Adipose tissue (tissue), 3 donors: Measurements from ENCODE around the gene HS3ST5. TPM values are rescaled to one million over a fixed set of nuclear protein-coding genes. Genes with fewer than 3 reads are reported as not detected.

Source experiments
- H3K27ac ChIP-seq: one replicate; pipeline ENCODE4 v1.5.1; 2013; ENCODE audit warnings: low read depth, low read length
- WGBS, 3 donors: extraction: QIAGEN DNeasy Blood & Tissue Kit; methylation state at CpG; one replicate each; pipeline ENCODE4 v1.1.7; 2013; 5-methylcytosine and 5-hydroxymethylcytosine counted together
- polyA plus RNA-seq, 3 donors: library from polyadenylated mRNA; stranded (reverse); fragments of 200-250 nt; gene quantifications; one replicate each; pipeline ENCODE4 v1.2.3, GENCODE V29; 2013
- donor health status: healthy with polysubstance abuse.
- donor health status: Bipolar disorder and iron deficiency.
- donor health status: healthy.

The HS3ST5 gene
- polyA plus RNA-seq, 3 donors, result 0.07 TPM; not detected in 2

- no peak overlapping the region for H3K27ac ChIP-seq
- WGBS, 3 donors, result 44 to 66% (median 51%) methylated on average over 5 of the region's 5 CpGs
These were observed 202.4 kb downstream of the HS3ST5 start for GRCh38 chr6:114140416-114140815.

DNA sequence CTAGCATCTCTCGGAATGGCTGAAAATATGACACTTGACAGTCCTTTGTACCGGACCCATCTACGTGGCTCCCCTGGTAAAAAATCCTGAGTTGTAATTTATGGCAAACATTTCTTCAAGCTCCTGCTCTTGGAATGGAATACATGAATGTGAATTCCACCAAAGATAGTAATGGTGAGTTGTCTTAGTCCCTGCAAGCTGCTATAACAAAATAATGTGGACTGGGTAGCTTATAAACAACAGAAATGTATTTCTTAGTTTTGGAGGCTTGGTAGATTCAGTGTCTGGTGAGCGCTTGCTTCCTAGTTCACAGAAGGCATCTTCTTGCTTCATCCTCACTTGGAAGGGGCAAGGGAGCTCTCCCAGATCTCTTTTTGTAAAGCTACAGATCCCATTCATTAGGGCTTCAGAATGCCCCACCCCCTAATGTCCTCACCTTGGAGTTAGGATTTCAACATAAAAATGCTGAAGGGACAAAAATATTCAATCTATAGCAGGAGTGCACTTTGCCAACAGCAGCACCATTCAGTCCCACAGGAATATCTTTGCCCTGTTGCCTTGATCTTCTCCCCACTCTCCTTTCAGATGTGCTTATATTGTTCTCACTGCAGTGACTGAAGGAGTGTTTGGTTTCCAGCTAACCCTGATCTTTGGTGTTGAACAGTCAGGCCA is 204.1 kb downstream of the HS3ST5 start:
- H3K27ac ChIP-seq, result no peak overlapping the region
- 93 to 98% (median 96%) methylated on average over 4 of the region's 4 CpGs for WGBS, 3 donors

- H3K27ac ChIP-seq, result no peak overlapping the region
- WGBS, 3 donors, result 58 to 71% (median 67%) methylated on average over 5 of the region's 5 CpGs
These were observed 207.4 kb downstream of the HS3ST5 start for GRCh38 chr6:114135363-114135971.

DNA sequence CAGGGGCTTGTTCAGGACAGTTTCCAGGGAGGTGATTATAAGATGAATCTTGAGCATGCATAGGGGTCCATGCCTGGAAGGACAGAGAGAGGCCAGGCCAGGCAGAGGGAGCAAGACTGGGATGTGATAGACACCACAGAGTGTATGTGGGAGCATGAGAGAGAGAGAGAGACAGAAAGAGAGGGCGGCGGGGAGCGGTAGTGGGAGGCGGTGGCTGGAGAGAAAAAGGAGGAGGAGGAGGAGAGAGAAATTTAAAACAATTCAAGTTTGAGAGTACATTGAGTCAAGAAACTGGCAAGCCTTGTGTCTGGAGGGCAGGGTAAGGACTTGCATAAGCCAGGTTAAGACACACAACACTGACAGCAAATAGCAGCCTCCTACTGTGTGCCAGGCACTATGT is 209.0 kb downstream of the HS3ST5 start:
- no peak overlapping the region for H3K27ac ChIP-seq
- 83 to 95% (median 93%) methylated on average over 4 of the region's 4 CpGs for WGBS, 3 donors

DNA sequence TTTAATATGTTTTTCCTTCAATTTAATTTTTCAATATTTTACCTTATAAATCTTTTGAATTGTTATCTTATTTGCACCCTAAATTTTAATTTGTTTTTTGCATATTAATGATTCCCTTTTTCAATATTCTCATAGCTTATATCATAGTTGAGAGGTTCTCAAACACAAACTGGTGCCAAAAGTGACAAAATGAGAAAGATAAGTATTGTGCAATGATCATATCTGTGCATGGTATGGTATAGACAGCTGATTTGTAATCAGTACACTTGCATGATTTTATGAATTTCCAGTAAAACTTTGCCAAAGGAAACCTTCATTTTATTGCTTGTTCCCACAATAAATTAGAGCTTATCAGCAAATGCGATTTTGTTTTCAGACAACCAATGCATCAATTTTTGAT is 210.9 kb downstream of the HS3ST5 start:
- 31 to 80% (median 70%) methylated on average over 1 of the region's 1 CpG for WGBS, 3 donors
- no peak overlapping the region for H3K27ac ChIP-seq

DNA sequence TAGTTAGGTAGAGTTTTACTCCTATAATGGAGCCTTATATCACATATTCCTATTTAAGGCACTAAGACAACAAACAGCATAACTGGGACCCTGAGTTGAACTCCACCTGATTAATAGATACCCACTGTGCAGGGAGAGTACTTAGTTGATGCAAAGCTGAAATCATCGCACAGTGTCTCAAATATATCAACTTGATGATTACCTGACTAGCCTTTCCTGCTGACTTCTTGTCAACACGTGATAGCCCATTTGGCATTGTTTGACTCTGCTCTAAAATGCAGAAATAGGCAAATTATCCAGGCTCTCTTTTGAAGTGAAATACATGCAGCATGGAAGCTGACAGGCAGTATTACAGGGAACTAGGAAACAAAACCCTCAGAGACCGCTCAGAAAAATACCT is 217.2 kb downstream of the HS3ST5 start:
- no peak overlapping the region for H3K27ac ChIP-seq
- 47 to 64% (median 51%) methylated on average over 3 of the region's 3 CpGs for WGBS, 3 donors

DNA sequence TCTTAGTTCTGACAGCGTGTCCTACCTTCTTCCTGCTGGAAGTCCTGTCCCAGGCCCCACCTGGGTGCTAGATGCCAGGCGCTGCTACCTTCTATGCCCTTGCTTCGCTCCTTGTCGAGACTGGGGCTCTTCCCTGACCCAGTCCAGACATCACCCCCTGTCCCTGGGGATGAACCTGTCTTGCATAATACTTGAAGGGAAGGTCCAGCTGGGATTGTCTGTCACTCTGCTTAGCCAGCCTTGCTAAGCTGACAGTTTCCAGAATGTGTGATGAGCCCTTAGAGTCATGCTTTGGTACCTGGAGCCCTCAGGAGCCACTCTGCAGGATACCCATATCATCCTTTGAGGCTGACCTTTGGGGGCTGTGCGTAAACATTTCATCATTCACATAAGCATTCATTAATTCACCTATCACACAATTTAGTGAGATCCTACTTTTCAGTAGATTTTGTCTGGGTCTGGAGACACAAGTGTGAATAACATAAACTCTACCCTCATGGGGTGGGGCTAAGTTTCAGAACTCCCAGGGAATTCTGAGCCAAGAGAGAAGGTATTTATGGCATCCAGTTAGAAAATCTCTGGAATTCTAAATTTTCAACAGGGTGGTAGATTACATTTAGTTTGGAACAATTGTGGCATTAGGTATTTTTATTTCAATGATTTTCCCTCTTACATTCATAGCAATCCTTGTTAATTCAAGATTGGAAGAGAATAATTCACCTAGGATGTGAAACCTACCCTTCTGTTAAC is 220.7 kb downstream of the HS3ST5 start:
- WGBS, 3 donors, result 77 to 83% (median 83%) methylated on average over 5 of the region's 5 CpGs
- H3K27ac ChIP-seq, result no peak overlapping the region

DNA sequence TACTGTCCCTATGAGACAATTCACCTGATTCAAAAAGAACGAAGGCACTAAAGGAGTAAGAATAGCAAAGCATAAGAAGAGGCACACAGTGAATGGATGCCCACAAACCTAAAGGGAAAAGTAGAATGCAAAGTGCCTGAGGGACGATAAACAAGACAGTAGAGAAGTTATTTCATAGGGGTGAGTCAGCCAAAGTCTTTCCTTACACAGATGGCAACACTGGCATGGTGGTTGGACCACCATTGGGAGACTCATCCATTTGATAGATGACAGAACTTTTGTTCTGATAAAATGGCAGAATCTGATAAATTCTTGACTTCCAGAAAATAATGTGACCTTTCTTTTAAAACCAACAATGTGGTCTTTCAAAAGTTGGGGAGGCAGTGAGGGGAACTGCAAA is 223.8 kb downstream of the HS3ST5 start:
- no peak overlapping the region for H3K27ac ChIP-seq
- WGBS, 3 donors, result 75 to 90% (median 84%) methylated on average over 2 of the region's 2 CpGs

DNA sequence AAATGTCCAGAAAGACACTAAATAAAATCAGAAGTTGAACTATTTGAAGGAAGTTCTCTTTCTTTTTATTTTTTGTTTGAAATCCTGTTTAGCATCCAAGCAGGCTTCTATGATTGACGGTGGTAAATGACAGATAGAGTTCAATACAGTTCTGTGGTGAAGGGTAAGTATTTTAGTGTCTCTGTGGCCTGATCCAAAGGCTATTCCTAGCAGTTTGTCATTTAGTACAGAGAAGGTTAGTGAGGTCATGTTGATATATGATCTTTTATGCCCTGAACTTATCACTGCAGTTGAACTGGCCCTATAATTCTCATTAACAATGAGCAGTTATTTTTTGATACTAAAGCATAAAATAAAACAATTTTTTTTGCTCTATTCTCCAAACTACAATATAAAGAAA is 227.2 kb downstream of the HS3ST5 start:
- 54 to 97% (median 90%) methylated on average over 1 of the region's 1 CpG for WGBS, 3 donors
- H3K27ac ChIP-seq, result no peak overlapping the region

DNA sequence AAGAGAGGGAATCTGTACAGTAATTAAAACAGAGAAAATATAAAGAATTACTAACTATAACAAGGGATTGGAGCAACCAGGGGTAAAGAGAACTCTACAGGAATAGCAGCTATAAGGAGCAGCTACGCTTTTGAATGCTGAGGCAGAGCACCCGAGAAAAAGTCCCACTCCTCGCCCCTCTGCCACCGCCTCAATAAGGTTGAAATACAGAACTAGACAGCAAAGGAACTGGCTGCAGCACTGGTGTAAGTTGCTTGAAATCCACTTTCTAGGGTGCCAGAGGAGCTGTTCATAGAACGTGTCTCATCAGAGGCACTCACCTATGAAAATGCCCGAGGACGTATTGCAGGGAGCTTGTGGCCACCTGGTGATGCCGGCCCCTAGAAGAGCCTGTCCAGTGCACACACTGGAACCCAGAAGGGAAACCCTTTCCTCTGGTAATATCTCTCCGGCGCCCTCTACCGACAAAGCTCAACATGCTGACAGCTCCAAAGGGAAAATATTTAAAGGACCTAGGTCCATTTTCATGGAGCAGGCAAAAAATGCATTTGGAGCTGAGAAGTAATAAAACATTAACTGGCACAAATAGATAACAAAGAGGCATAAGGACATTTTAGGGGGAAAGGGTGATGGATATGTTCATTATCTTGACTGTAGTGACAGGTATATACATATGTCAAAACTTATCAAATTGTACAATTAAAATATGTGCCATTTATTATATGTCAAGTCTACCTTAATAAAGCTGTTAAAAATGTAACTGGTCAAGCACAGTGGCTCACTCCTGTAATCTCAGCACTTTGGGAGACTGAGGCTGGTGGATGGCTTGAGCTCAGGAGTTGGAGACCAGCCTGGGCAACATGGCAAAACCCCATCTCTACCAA is 234.5 kb downstream of the HS3ST5 start:
- no peak overlapping the region for H3K27ac ChIP-seq
- WGBS, 3 donors, result 44 to 47% (median 45%) methylated on average over 11 of the region's 11 CpGs

- WGBS, 3 donors, result 71 to 93% (median 76%) methylated on average over 3 of the region's 3 CpGs
- H3K27ac ChIP-seq, result no peak overlapping the region
These were observed 236.8 kb downstream of the HS3ST5 start for GRCh38 chr6:114106020-114106419.

DNA sequence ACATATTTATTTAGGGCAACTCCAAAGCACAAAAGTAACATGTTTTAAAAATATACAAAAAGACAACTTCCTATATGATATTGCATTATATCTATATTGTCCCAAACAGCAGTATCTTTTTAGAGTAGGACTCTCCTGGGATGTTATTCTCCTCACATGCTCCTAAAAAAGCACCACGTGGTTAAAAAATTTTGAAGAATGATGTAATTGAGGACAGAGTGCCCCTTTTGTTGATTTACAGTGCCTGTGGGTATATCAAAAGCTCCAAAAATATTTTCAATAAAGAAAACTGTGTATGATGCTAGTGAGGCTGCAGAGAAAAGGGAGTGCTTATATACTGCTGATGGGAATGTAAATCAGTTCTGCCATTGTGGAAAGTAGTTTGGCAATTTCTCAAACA is 241.6 kb downstream of the HS3ST5 start:
- H3K27ac ChIP-seq, result no peak overlapping the region
- 31 to 38% (median 33%) methylated on average over 1 of the region's 1 CpG for WGBS, 3 donors

GRCh38 chr6:114100215-114100994 is 242.4 kb downstream of the HS3ST5 start:
- no peak overlapping the region for H3K27ac ChIP-seq
- 76 to 83% (median 83%) methylated on average over 10 of the region's 10 CpGs for WGBS, 3 donors

GRCh38 chr6:114096561-114097172 is 246.2 kb downstream of the HS3ST5 start:
- 1 to 2% (median 1%) methylated on average over 2 of the region's 2 CpGs for WGBS, 3 donors
- H3K27ac ChIP-seq, result no peak overlapping the region

DNA sequence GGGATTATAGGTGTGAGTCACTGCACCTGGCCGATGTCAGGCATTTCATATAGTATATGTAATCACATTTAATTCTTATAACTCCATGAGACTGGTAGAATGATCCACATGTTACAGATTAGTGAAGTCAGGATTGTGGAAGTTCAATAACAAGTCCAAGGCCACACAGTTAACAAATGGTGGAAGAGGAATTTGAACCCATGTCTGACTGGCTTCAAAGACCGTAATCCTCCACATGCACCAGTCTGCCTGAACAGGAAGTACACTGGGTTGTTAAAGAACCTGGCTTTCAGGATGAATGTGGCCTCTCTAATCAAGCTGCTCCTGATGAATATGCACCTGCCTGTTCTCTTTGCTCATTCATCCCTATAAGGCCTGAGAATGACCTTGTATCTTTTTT is 249.9 kb downstream of the HS3ST5 start:
- 87 to 92% (median 90%) methylated on average over 2 of the region's 2 CpGs for WGBS, 3 donors
- no peak overlapping the region for H3K27ac ChIP-seq

DNA sequence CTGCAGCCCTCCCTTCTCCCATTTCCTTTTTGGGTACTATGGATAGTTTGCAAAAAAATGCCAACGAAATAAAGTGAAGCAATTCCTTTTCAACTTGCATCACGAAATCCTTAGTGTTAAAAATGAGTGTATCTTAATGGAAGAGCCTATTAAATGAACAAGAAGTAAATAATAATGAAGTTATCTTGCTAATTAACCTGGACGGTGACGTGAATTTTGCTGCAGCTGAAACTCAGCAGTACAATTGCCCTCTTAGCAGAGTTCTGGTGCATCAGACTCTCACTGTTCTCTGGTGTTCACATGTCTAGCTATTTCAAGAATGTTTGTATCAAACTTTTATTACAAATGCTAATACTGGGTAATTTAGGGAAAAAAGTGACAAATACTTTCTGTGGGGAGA is 252.2 kb downstream of the HS3ST5 start:
- H3K27ac ChIP-seq, result no peak overlapping the region
- WGBS, 3 donors, result 34 to 48% (median 39%) methylated on average over 4 of the region's 4 CpGs

DNA sequence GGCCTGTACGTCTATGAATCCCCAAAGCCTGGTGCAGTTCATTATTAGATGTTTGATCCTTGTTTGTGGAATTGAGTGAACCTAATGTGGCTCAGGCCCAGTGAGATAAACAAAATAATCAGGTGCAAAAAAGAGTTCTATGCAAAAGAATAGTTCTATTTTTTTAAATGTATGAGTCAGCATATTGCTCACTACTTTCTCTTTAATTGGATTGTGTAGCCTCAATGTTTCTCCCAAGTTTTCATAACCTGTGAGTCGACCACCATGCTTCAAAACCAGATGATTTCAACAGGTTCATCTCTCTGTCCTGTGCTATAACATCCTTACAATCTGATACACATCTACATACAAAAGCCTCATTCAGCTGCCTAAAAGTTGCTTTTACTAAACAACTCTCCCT is 255.3 kb downstream of the HS3ST5 start:
- no peak overlapping the region for H3K27ac ChIP-seq
- 75 to 87% (median 82%) methylated on average over 2 of the region's 2 CpGs for WGBS, 3 donors

GRCh38 chr6:114085211-114085610 is 257.6 kb downstream of the HS3ST5 start:
- 65 to 73% (median 72%) methylated on average over 2 of the region's 2 CpGs for WGBS, 3 donors
- no peak overlapping the region for H3K27ac ChIP-seq
